T-helper 1 cell treated with Interleukin-12 subunit alpha and Interleukin-12 subunit beta and Interleukin-4 antibody, amounts not matched to agents 30 ng/mL and 1 ng/mL, for 36 hours (primary cell): ENCODE results near the gene LSM5. TPM values are rescaled to one million over a fixed set of nuclear protein-coding genes. Genes with fewer than 3 reads are reported as not detected.

Experiments
- intact Hi-C: fragments of 100-400 bp; cut with micrococcal nuclease; formaldehyde crosslinking; loops from one replicate; pipeline ENCODE4 v1.15.1; 2024
- total RNA-seq: library from RNA; stranded (reverse); gene quantifications from 2 replicates; pipeline ENCODE4 v1.2.3, GENCODE V29; 2022

The LSM5 gene
- total RNA-seq, 1 donor from 2014 or later: 51.2 TPM

DNA sequence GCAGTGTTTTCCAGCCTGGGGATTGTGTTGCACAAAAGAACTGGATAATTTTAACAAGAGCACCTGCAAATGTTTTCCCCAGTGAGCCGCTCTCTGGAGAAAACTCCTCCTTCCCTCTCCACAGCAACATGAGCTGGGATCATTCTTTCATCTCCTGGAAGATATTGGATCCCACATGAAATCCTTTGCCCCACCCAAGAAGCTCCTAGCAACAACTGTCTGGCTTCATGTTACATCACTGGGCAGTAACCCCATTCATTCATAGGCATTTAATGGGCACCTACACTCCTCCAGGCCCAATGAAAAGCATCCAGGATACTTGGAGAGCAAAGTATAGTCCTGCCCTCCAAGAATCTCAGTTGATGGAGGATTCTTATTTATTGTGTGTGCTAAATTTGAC lies 27.2 kb downstream of the LSM5 start:
- intact Hi-C loops: no loop called here

DNA sequence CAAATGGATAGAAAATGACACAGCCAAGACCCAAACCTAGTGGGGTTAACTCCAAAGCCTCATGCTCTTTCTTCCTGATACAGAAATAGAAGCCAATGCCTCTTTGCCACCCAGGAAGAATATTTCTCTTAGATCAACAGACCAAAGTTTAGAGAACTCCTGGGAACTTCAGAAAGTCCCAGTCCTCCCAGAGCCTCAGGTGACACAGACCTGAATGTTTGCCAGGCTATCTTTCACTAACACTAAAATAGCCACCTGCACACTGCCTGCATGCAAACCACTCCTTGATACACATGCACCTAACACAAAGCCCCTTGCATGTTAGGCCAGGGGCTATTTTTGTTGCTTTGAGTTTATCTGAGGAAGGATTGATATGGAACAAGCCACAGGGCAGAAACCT lies 27.7 kb downstream of the LSM5 start:
- intact Hi-C loops: no loop called here

DNA sequence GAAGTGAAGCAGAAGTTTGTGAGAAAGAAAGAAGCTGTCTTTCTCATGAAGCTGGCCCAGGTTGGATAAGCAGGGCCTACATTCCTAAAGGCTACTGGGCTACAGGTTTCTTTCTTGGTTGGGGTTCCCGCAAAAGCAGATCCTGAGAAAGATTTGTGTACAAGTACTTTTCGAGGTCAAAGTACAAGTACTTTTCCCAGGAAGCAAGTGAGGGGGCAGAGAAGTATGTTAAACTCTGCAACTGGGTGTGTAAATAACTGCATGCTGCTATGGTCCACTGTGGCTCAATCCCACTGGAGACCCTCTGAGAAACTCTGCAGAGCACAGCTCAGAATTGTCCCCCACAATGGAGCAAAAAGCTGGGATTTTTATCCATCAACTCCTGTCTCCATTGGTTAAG lies 28.7 kb downstream of the LSM5 start:
- intact Hi-C loops: no loop called here

DNA sequence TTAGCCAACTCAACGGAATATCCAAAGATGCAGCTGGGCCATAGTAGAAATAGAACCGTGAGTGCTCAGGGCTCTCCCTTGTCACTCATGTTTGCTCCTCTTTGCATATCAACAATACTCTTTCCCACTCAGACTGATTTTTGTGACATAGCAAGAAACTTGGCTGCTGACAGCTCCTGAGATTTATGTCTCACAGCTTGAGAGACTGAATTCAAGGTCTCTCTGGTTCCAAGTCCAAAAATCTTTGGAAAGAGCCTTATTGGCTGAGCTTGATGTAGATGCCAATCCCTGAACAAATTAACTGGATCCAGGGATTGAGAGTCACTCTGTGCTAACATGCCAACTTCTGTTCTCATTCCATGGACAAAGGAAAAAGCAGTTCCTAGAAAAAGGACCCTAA lies 30.4 kb downstream of the LSM5 start:
- intact Hi-C loops: no loop called here

DNA sequence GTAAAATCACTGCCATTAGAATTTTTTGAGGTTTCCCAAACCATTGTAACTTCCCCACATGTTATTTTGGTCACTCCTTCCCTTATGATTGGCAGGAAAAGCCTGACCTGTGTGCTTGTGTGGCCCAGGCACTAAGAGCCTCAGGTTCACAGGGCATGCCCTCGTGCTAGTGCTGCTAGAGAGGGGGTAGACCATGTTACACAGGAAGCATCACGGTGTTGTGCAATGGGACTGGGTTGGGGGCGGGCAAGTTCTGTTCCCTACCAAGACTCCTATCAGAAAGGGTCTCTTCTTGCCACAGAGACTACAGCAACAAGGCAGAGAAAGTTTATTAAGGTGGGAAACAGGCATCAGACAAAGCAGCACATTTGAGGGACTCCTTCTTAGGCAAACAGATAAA lies 32.2 kb downstream of the LSM5 start:
- intact Hi-C loops: no loop called here

DNA sequence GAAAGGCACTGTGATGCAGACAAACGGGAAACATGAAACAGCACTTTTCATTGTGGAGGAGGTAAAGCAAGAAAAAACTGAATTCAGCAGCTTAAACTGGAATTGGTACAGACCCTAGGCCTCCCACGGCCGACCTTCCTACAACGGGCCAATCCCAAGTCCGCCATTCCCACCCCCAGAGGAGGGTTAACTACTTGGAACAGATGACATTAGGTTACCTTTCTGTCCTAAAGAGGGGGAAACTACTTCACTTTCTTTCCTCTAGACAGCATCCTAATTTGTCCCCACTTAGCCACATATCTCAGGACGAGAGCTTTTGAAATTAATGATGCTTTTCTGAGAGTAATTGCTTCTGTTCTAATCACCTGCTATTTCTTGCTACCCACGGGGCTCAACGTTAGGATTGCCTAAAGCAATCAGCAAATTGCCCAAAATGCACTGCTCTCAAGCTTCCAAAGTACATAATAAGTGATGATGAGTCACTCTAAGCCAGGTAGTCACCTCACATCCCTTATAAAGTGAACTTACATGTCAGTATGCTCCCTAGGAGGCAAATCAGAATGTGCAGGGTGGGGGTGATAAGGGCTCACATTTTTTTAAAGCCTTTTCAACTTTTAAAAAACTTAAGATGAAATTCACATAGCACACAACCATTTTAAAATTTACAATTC lies 36.7 kb downstream of the LSM5 start:
- intact Hi-C loops: no loop called here

DNA sequence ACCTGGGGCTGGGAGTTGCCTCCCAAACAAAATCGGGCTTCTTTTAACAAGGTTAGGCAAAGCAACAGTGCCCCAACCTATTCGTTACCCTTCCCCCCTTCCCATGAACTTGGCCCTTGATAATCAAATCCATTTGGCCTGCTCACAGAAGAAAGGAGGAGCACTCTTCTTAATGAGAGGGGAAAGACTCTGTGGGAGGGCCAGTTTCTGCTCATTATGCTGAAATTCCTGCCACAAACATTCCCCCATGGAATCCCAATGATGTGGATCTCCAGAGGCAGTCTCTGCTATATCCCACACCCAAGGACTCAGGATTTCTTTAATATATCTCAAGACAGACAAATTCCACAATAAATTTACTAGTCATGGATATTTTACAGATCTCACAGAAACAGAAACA lies 43.0 kb downstream of the LSM5 start:
- intact Hi-C loops: no loop called here

DNA sequence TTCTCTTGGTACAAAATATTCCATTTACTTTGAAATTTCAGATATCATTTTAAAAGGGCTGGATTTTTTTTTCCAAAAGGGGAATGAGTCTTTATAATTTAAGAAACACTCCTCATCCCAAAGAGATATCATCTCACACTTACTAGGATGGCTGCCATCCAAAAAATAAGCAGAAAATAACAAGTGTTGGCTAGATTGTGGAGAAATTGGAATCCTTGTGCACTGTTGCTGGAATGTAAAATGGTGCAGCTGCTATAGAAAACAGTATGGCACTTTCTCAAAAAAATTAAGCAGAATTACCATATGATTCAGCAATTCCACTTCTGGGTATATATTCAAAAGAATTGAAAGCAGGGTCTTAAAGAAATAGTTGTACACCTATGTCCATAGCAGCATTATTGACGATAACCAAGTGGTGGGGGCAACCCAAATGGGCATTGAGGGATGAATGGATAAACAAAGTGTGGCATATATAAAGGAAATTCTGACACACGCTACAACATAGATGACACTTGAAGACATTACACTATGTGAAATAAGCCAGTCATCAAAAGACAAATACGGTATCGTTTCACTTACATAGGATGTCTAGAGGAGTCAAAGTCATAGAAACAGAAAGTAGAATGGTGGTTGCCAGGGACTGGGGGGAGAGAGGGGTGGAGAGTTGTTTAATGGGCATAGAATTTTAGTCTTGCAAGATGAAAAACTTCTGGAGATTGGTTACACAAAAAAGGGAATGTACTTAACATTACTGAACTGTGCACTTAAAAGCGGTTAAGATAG lies 53.8 kb downstream of the LSM5 start:
- intact Hi-C loops: no loop called here

Other genes with a start within 250 kb of the LSM5 start
- gene AVL9, start 5.1 kb upstream of the LSM5 start, total RNA-seq: 32.1 and 37.8 TPM in 2 replicates